22Rv1 (cell line): Measurements from ENCODE around the gene KDM5C.

Source experiments
- CTCF ChIP-seq: fragments of 450-650 bp; IDR thresholded peaks from 2 replicates; pipeline ENCODE4 v1.5.1; 2017; ENCODE audit warnings: mild to moderate bottlenecking
- ZFX ChIP-seq: fragments of 450-650 bp; IDR thresholded peaks from 2 replicates; pipeline ENCODE4 v1.6.1; 2017; ENCODE audit warnings: antibody characterized with exemption, borderline replicate concordance

GRCh38 chrX:53268173-53268572 lies 43.2 kb upstream of the KDM5C start:
- TF ChIP-seq CTCF (no peak), ZFX (no peak)
